ENCODE results near the gene UBAP1. TPM values are rescaled to one million over a fixed set of nuclear protein-coding genes. Genes with fewer than 3 reads are reported as not detected.
"Not testable (repeated sequence)": the region's sequence is repeated elsewhere in the genome, so short reads cannot be mapped to it uniquely, and the experiment has no call there.

UBAP1 gene
- total and polyA plus RNA-seq, 5 donors, result 31.2 to 51.1 (median 46.3) TPM

DNA sequence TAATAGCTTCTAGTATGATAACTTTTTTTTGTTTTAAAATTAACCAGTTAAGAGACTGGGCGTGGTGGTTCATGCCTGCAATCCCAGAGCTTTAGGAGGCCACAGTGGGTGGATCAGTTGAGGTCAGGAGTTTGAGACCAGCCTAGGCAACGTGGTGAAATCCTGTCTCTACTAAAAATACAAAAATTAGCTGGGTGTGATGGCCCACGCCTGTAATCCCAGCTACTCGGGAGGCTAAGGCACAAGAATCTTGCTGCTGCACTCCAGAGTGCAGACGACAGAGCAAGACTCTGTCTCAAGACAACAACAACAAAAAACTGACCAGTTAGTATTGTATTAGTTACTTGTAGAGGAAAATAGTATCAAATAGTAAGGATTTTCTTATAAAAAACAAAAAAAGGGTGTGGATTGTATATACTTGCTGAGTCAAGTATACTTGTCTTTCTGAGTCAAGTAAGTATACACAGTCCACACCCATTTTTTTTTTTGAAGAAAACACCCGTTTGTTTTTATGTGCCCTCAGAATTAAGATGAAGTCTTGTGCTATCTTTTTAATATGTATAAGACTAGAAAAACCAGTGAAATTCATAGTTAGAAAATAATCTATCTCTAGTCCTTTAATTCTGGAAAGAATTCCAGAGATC lies 25.3 kb downstream of the UBAP1 start:
- WGBS, result 47% methylated on average over 6 of the region's 6 CpGs
- no peak overlapping the region for H3K27ac ChIP-seq (ENCODE audit: low read length)
- H3K27me3 ChIP-seq (ENCODE audit: control insufficient read depth, insufficient read depth), result no peaks in the 10 kb centered on the region
- intact Hi-C loops (cut with DNase I), result loop anchor here in 1 of 4 donors (10.0 kb wide), 1 partner anchor 51 kb away; no protein-coding TSS in a partner anchor
- no peak for DNase-seq
- H3K9me3 ChIP-seq (ENCODE audit: control insufficient read depth, low read length), result no peaks in the 10 kb centered on the region
- no peak overlapping the region for H3K4me3 ChIP-seq (ENCODE audit: low read length)
- peak in 1 of 2 donors; percentile 52 for ATAC-seq
- peaks cover 4% of the 10 kb centered on the region for H3K4me1 ChIP-seq (ENCODE audit: control insufficient read depth, insufficient read depth, low read length)

DNA sequence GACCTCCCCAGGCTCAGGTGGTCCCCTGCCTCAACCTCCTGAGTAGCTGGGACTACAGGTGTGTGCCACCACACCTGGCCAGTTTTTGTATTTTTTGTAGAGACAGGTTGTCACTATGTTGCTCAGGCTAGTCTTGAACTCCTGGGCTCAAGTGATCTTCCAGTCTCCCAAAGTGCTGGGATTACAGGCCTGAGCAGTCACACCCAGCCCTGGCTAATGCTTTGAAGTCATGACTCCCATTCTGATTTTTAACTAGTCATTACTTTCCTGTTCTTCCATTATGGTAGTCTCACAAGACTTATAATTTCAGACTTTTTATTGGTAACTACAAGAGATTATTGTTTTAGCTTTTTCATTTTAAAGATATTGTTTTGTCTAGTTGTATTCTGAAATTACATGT lies 26.3 kb downstream of the UBAP1 start:
- intact Hi-C loops (cut with DNase I), result loop anchor here in 1 of 4 donors (10.0 kb wide), 1 partner anchor 50 kb away; no protein-coding TSS in a partner anchor
- Histone ChIP-seq H3K4me1 (ENCODE audit: control insufficient read depth, insufficient read depth, low read length) (peaks cover 4% of the 10 kb centered on the region), H3K27me3 (ENCODE audit: control insufficient read depth, insufficient read depth) (no peaks in the 10 kb centered on the region), H3K4me3 (ENCODE audit: low read length) (no peak overlapping the region), H3K9me3 (ENCODE audit: control insufficient read depth, low read length) (no peaks in the 10 kb centered on the region), H3K27ac (ENCODE audit: low read length) (no peak overlapping the region)
- DNase-seq (no peak), ATAC-seq (no peak)

DNA sequence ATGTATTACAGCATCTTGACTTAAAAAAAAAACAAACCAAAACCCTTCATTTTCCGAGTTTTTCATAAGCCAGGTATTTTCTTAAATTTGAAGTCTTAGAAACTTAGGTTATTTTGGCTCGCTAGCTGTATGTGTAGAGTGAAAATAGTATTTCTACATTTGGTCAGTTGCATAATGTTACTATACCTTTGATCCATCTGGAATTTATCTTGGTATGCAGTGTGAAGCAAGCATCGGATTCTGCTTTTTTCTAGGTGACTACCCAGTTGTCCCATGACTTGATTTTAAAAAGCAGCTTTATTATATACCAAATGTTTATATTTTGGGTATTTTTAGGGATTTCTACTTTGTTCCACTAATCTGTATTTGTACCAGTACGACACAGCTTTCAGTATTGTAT lies 27.7 kb downstream of the UBAP1 start:
- no peaks in the 10 kb centered on the region for H3K9me3 ChIP-seq (ENCODE audit: control insufficient read depth, low read length)
- no peak overlapping the region for H3K27ac ChIP-seq (ENCODE audit: low read length)
- no peak overlapping the region for H3K4me3 ChIP-seq (ENCODE audit: low read length)
- H3K4me1 ChIP-seq (ENCODE audit: control insufficient read depth, insufficient read depth, low read length), result peaks cover 2% of the 10 kb centered on the region
- 92% methylated on average over 4 of the region's 4 CpGs for WGBS
- no peaks in the 10 kb centered on the region for H3K27me3 ChIP-seq (ENCODE audit: control insufficient read depth, insufficient read depth)
- no peak for DNase-seq
- intact Hi-C loops (cut with DNase I), result loop anchor here in 1 of 4 donors (10.0 kb wide), 1 partner anchor 48 kb away; no protein-coding TSS in a partner anchor
- ATAC-seq, result no peak

DNA sequence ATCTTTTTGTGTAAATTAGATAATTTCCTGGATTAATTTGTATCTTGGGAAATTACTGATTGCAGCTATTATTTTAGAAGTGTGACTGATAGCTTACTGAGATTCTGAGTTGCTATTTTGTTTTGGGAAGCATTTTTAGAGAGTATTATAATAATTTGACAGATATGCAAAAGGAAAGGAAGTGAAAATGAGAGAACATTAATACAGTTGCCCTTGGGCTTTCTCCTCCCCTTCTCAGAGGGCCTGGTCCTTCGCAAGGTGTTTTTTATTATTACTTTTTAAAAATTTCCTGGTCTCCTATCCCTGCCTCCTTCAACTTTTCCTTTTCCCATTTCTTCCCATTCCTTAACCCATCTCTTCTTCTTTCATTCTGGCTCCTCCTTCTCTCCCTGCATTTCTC lies 32.6 kb downstream of the UBAP1 start:
- H3K27me3 ChIP-seq (ENCODE audit: control insufficient read depth, insufficient read depth), result no peaks in the 10 kb centered on the region
- H3K4me3 ChIP-seq (ENCODE audit: low read length), result no peak overlapping the region
- ATAC-seq, result no peak
- no peaks in the 10 kb centered on the region for H3K9me3 ChIP-seq (ENCODE audit: control insufficient read depth, low read length)
- intact Hi-C loops (cut with DNase I), result no loop called here
- DNase-seq, result no peak
- 92% methylated on average over 1 of the region's 1 CpG for WGBS
- H3K27ac ChIP-seq (ENCODE audit: low read length), result no peak overlapping the region
- H3K4me1 ChIP-seq (ENCODE audit: control insufficient read depth, insufficient read depth, low read length), result peaks cover 1% of the 10 kb centered on the region

DNA sequence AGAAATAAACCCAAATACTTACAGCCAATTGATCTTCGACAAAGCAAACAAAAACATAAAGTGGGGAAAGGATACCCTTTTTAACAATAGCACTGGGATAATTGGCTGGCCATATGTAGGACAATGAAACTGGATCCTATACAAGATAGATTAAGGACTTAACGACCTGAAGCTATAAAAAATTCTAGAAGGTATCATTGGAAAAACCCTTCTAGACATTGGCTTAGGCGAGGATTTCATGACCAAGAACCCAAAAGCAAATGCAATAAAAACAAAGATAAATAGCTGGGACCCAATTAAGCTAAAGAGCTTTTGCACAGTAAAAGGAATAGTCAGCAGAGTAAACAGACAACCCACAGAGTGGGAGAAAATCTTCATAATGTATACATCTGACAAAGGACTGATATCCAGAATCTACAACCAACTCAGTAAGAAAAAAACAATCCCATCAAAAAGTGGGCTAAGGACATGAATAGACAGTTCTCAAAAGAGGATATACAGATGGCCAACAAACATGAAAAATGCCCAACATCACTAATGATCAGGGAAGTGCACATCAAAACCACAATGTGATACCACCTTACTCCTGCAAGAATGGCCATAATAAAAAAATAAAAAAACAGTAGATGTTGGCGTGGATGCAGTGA lies 35.6 kb downstream of the UBAP1 start:
- WGBS, result 92% methylated on average over 4 of the region's 4 CpGs
- not testable (repeated sequence) for H3K4me3 ChIP-seq (ENCODE audit: low read length); ATAC-seq

DNA sequence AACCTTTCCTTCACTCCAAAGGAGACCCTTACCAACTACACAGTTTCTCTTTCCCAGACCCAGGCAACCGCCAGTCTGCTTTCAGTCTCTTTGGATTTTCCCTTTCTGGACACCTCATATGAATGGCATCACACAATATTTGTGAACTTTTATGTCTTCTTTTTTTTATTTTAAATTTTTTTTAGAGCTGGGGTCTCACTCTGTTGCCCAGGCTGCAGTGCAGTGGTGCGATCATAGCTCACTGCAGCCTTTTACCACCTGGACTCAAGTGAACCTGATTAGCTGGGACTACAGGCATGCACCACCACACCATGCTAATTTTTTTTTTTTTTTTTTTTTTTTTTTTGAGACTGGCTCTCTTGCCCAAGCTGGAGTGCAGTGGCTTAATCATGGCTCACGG lies 37.5 kb downstream of the UBAP1 start:
- peaks cover 1% of the 10 kb centered on the region for H3K4me1 ChIP-seq (ENCODE audit: control insufficient read depth, insufficient read depth, low read length)
- no peaks in the 10 kb centered on the region for H3K9me3 ChIP-seq (ENCODE audit: control insufficient read depth, low read length)
- no peak overlapping the region for H3K4me3 ChIP-seq (ENCODE audit: low read length)
- intact Hi-C loops (cut with DNase I), result no loop called here
- DNase-seq (no peak), ATAC-seq (no peak)
- H3K27me3 ChIP-seq (ENCODE audit: control insufficient read depth, insufficient read depth), result no peaks in the 10 kb centered on the region
- 95% methylated on average over 3 of the region's 3 CpGs for WGBS
- H3K27ac ChIP-seq (ENCODE audit: low read length), result no peak overlapping the region

More for the DNA sequence above, 35.6 kb downstream of the UBAP1 start:
- H3K27me3 ChIP-seq (ENCODE audit: control insufficient read depth, insufficient read depth); H3K4me1 ChIP-seq (ENCODE audit: control insufficient read depth, insufficient read depth, low read length); DNase-seq; H3K9me3 ChIP-seq (ENCODE audit: control insufficient read depth, low read length); intact Hi-C loops (cut with DNase I); H3K27ac ChIP-seq (ENCODE audit: low read length): not testable (repeated sequence)

DNA sequence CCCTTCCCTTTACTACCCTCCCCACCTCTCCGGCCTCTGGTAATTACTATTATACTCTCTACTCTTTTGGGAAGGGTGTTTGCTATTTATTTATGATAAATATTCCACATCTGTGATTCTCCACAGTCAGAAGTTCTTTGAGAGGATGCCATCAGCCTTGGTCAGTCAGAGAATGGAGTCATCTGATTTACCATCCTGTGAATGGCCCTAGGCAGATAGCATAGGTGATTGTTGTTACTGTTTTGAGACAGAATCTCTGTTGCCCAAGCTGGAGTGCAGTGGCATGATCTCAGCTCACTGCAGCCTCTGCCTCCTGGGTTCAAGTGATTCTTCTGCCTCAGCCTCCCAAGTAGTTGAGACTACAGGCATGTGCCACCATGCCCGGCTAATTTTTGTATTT lies 38.2 kb downstream of the UBAP1 start:
- H3K4me3 ChIP-seq (ENCODE audit: low read length); intact Hi-C loops (cut with DNase I); H3K27me3 ChIP-seq (ENCODE audit: control insufficient read depth, insufficient read depth); ATAC-seq; DNase-seq; H3K27ac ChIP-seq (ENCODE audit: low read length); H3K9me3 ChIP-seq (ENCODE audit: control insufficient read depth, low read length); H3K4me1 ChIP-seq (ENCODE audit: control insufficient read depth, insufficient read depth, low read length): not testable (repeated sequence)
- 95% methylated on average over 2 of the region's 2 CpGs for WGBS

DNA sequence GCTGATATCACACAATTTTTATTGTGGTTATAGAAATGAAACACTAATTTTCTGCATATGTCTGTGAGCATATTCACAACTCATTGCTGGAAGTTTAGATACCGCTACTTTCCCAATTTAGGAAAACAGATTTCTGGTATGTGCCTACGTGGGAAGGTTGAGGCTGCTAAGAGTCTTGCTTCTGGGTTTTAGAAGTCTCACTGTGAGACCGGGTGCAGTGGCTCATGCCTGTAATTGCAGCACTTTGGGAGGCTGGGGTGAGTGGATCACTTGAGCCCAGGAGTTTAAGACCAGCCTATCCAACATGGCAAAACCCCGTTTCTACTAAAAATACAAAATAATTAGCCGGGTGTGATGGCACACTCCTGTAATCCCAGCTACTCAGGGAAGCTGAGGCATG lies 39.6 kb downstream of the UBAP1 start:
- Histone ChIP-seq H3K4me3 (ENCODE audit: low read length) (no peak overlapping the region), H3K27ac (ENCODE audit: low read length) (no peak overlapping the region), H3K4me1 (ENCODE audit: control insufficient read depth, insufficient read depth, low read length) (peaks cover 3% of the 10 kb centered on the region), H3K27me3 (ENCODE audit: control insufficient read depth, insufficient read depth) (no peaks in the 10 kb centered on the region), H3K9me3 (ENCODE audit: control insufficient read depth, low read length) (no peaks in the 10 kb centered on the region)
- DNase-seq (no peak), ATAC-seq (no peak)
- 73% methylated on average over 5 of the region's 5 CpGs for WGBS
- intact Hi-C loops (cut with DNase I), result no loop called here

DNA sequence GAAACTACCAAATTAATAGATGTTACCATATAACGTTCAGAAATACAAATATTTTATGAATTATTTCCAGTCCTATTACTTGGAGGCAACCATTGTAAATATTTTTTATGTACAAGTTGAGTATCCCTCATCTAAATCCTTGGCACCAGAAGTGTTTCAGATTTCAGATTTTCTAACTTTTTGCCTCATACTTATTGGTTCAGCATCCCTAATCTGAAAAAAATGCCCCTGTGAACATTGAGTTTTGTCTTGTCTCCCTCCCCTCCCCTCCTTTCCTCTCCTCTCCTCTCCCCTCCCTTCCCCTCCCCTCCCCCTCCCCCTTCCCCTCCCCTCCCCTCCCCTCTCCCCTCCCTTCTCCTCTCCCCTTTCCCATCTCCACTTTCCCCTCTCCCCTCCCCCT lies 40.6 kb downstream of the UBAP1 start:
- Histone ChIP-seq H3K9me3 (ENCODE audit: control insufficient read depth, low read length) (no peaks in the 10 kb centered on the region), H3K27ac (ENCODE audit: low read length) (no peak overlapping the region), H3K27me3 (ENCODE audit: control insufficient read depth, insufficient read depth) (no peaks in the 10 kb centered on the region), H3K4me1 (ENCODE audit: control insufficient read depth, insufficient read depth, low read length) (peaks cover 3% of the 10 kb centered on the region), H3K4me3 (ENCODE audit: low read length) (no peak overlapping the region)
- ATAC-seq, result no peak
- intact Hi-C loops (cut with DNase I), result no loop called here
- no peak for DNase-seq
- WGBS, result 87% methylated on average over 1 of the region's 1 CpG

DNA sequence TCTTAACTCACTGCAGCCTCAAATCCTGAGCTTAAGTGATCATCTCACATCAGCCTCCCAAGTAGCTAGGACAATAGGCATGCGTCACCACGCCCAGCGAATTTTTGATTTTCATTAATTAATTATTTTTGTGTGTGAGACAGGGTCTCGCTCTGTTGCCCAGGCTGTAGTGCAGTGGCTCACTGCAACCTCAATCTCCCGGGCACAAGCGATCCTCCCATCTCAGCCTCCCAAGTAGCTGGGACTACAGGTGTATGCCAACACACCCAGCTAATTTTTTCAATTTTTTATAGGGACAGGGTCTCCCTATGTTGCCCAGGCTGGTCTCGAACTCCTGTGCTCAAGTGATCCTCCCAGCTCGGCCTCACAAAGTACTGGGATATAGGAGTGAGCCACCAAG lies 41.4 kb downstream of the UBAP1 start:
- intact Hi-C loops (cut with DNase I), result no loop called here
- H3K27ac ChIP-seq (ENCODE audit: low read length), result no peak overlapping the region
- H3K4me1 ChIP-seq (ENCODE audit: control insufficient read depth, insufficient read depth, low read length), result peaks cover 3% of the 10 kb centered on the region
- ATAC-seq (no peak), DNase-seq (no peak)
- no peaks in the 10 kb centered on the region for H3K9me3 ChIP-seq (ENCODE audit: control insufficient read depth, low read length)
- WGBS, result 91% methylated on average over 8 of the region's 8 CpGs
- H3K4me3 ChIP-seq (ENCODE audit: low read length), result no peak overlapping the region
- no peaks in the 10 kb centered on the region for H3K27me3 ChIP-seq (ENCODE audit: control insufficient read depth, insufficient read depth)

DNA sequence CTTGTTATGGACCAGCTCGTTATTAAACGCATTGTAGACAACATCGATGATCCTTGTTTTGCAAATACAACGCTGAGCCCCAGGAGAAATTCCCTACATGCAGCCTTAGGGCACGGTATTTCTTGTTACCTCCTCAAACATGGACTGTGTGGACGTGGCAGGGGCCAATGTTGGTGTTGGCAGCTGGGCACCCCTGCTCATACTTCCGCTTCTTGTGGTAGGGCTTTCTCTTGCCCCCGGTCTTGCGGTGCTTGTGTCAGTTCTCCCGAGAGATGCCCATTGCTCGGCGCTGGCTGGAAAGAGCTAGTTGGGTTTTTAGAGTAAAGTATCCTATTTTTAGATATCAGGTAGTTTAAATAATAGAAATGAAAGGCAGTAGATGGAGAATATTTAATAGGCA lies 45.5 kb downstream of the UBAP1 start:
- no peak overlapping the region for H3K27ac ChIP-seq (ENCODE audit: low read length)
- ATAC-seq (no peak), DNase-seq (no peak)
- WGBS, result 95% methylated on average over 12 of the region's 12 CpGs
- H3K4me3 ChIP-seq (ENCODE audit: low read length), result no peak overlapping the region
- no peaks in the 10 kb centered on the region for H3K9me3 ChIP-seq (ENCODE audit: control insufficient read depth, low read length)
- intact Hi-C loops (cut with DNase I), result no loop called here
- H3K4me1 ChIP-seq (ENCODE audit: control insufficient read depth, insufficient read depth, low read length), result peaks cover 1% of the 10 kb centered on the region
- H3K27me3 ChIP-seq (ENCODE audit: control insufficient read depth, insufficient read depth), result no peaks in the 10 kb centered on the region
